MM.1S (cell line): ENCODE results near the gene PEX14.

ENCODE experiments used
- DNase-seq: peaks from one replicate; pipeline ENCODE4 v3.0.0-alpha.2; 2015
- H2AFZ ChIP-seq: fragments of 300-600 bp; sonication (generic); 2 replicates; pipeline ENCODE4 v1.6.0; 2016; ENCODE audit warnings: antibody characterized with exemption, low read length
- H3F3A ChIP-seq: fragments of 300-600 bp; sonication (generic); 2 replicates; pipeline ENCODE4 v1.6.1; 2016; ENCODE audit warnings: mild to moderate bottlenecking, antibody characterized with exemption, low read length, moderate library complexity, mixed read lengths; ENCODE audit not compliant: insufficient read depth
- H3K27ac ChIP-seq: fragments of 300-600 bp; sonication (generic); 2 replicates; pipeline ENCODE4 v1.5.1; 2016; ENCODE audit warnings: mild to moderate bottlenecking, low read length
- H3K27me3 ChIP-seq: fragments of 300-600 bp; sonication (generic); replicated peaks from 2 replicates; pipeline ENCODE4 v1.6.0; 2016; ENCODE audit warnings: low read length; ENCODE audit not compliant: insufficient read depth
- H3K36me3 ChIP-seq: fragments of 300-600 bp; sonication (generic); replicated peaks from 2 replicates; pipeline ENCODE4 v1.6.1; 2016; ENCODE audit warnings: mild to moderate bottlenecking, low read length, mixed read lengths; ENCODE audit not compliant: insufficient read depth
- H3K4me1 ChIP-seq: fragments of 300-600 bp; sonication (generic); 2 replicates; pipeline ENCODE4 v1.6.1; 2016; ENCODE audit warnings: low read length, mixed read lengths
- H3K4me2 ChIP-seq: fragments of 300-600 bp; sonication (generic); 2 replicates; pipeline ENCODE4 v1.6.0; 2016; ENCODE audit warnings: low read depth, low read length
- H3K4me3 ChIP-seq: fragments of 300-600 bp; sonication (generic); 2 replicates; pipeline ENCODE4 v1.5.1; 2016; ENCODE audit warnings: low read length, mixed read lengths
- H3K79me2 ChIP-seq: fragments of 300-600 bp; sonication (generic); 2 replicates; pipeline ENCODE4 v1.6.1; 2016; ENCODE audit warnings: mixed run types, low read length, mixed read lengths
- H3K9ac ChIP-seq: fragments of 300-600 bp; sonication (generic); 2 replicates; pipeline ENCODE4 v1.6.1; 2016; ENCODE audit warnings: low read length, mixed read lengths
- H3K9me2 ChIP-seq: fragments of 300-600 bp; sonication (generic); replicated peaks from 2 replicates; pipeline ENCODE4 v1.6.1; 2016; ENCODE audit warnings: mild to moderate bottlenecking, low read length, mixed read lengths; ENCODE audit not compliant: insufficient read depth
- H3K9me3 ChIP-seq: fragments of 300-600 bp; sonication (generic); replicated peaks from 2 replicates; pipeline ENCODE4 v1.6.1; 2016; ENCODE audit warnings: mild to moderate bottlenecking, low read length, mixed read lengths; ENCODE audit not compliant: insufficient read depth
- H4K20me1 ChIP-seq: fragments of 300-600 bp; sonication (generic); 2 replicates; pipeline ENCODE4 v1.6.1; 2016; ENCODE audit warnings: mild to moderate bottlenecking, low read length, moderate library complexity, mixed read lengths; ENCODE audit not compliant: insufficient read depth
- CTCF ChIP-seq: fragments of 300-600 bp; sonication (generic); IDR thresholded peaks from 2 replicates; pipeline ENCODE4 v1.5.1; 2016; ENCODE audit warnings: antibody characterized with exemption, low read length, mixed read lengths
- EZH2 ChIP-seq: fragments of 300-600 bp; sonication (generic); optimal IDR thresholded peaks from 2 replicates; pipeline ENCODE3; 2017; ENCODE audit warnings: low read depth, mild to moderate bottlenecking, antibody characterized with exemption, low read length, mixed read lengths
- EZH2phosphoT487 ChIP-seq: fragments of 300-600 bp; sonication (generic); IDR thresholded peaks from 2 replicates; pipeline ENCODE4 v1.6.1; 2018; ENCODE audit warnings: antibody characterized with exemption, low read length

PEX14 gene

DNA sequence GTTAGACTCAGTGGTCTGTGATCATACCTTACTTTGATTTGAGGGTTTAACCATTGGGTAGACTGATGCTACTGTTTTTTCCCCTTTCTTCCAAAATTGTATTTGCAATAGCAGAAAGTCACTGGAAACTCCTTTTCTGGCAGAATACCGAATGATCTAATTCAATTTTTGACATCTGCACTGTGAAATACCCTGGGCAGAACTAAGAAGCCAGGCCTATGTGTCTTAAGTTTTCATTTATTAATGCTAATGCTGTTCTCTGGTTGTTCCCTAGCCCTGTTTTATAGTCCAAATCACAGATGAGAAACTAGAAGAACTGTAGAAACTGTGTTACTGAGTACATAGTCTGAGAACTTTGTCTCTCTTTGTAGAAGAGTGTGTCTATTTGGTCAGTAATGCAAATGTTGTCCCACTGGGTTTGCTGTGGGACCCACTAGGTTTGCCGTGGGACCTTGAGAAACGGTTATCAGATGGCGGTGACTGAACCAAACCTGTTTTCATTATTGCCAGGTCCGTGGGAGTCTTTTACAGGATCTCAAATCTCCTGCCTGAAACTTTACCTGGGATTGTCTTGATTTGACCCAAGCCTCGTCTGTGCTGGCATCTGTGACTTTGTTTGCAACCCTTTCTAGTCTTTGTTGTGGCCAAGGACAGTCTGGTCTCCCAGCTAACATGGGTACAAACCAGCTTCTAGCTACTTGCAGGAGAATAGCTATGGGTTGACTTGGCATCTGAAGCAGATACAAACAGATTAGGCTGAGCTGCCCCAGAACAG, 41.4 kb downstream of the PEX14 start:
- H3K9me2 ChIP-seq, result no peaks in the 10 kb centered on the region
- H3K79me2 ChIP-seq, result peaks cover 23% of the 10 kb centered on the region
- no peak overlapping the region for H3K27ac ChIP-seq
- no peak overlapping the region for H3K4me3 ChIP-seq
- no peak overlapping the region for H3K4me2 ChIP-seq
- H3F3A ChIP-seq, result no peaks in the 10 kb centered on the region
- 0 out of 2 replicates have a peak, but pooled peaks cover 6% of the 10 kb centered on the region for H4K20me1 ChIP-seq
- no peaks in the 10 kb centered on the region for H3K4me1 ChIP-seq
- H2AFZ ChIP-seq, result no peak overlapping the region
- H3K27me3 ChIP-seq, result no peaks in the 10 kb centered on the region
- H3K9ac ChIP-seq, result no peak overlapping the region
- no peaks in the 10 kb centered on the region for H3K36me3 ChIP-seq
- DNase-seq, result no peak
- no peak for TF ChIP-seq CTCF
- TF ChIP-seq EZH2, result no peak
- TF ChIP-seq EZH2phosphoT487, result no peak
- no peaks in the 10 kb centered on the region for H3K9me3 ChIP-seq

DNA sequence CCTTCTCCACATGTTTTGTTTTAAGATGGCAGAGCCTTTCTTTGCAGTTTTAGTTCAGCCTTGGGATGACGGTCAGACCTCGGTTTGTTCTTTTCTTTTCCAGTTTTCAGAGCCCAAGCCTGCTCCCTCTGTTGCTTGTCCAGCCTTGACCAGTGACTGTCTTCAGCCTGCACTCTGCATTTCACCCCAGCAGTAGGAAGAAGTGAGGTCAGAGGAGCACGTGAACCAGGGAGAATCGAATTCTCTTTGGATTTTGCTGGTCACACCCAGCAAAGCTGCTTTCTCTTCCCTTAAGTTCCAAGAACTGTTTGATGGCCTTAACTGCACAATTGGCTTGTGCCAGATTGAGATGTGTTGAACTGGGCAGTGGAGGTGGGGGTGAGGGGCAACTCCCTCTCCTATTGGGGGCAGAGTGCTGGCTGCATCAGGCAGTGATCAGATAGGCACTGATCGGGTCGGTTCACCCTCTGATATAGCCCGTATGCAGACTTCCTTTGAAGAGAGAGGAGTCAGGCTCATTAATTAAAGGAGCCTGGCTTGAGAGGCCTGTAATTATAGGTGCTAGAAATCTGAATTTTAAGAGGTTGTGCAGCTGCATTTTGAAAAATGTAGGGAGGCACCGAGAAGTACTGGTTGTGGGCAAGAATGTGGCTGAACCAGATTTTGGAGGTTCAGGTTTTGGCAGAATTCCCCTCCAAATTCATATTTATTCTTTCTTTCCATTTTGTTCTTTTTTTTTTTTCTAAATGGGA, 42.4 kb downstream of the PEX14 start:
- no peak overlapping the region for H2AFZ ChIP-seq
- TF ChIP-seq EZH2 (no peak), EZH2phosphoT487 (no peak), CTCF (no peak)
- no peaks in the 10 kb centered on the region for H3K9me3 ChIP-seq
- no peak overlapping the region for H3K4me2 ChIP-seq
- H3K36me3 ChIP-seq, result no peaks in the 10 kb centered on the region
- H3K4me1 ChIP-seq, result no peaks in the 10 kb centered on the region
- no peaks in the 10 kb centered on the region for H3F3A ChIP-seq
- 0 out of 2 replicates have a peak, but pooled peaks cover 6% of the 10 kb centered on the region for H4K20me1 ChIP-seq
- no peaks in the 10 kb centered on the region for H3K27me3 ChIP-seq
- peaks cover 17% of the 10 kb centered on the region for H3K79me2 ChIP-seq
- H3K9me2 ChIP-seq, result no peaks in the 10 kb centered on the region
- H3K27ac ChIP-seq, result no peak overlapping the region
- no peak for DNase-seq
- H3K9ac ChIP-seq, result no peak overlapping the region
- H3K4me3 ChIP-seq, result no peak overlapping the region

DNA sequence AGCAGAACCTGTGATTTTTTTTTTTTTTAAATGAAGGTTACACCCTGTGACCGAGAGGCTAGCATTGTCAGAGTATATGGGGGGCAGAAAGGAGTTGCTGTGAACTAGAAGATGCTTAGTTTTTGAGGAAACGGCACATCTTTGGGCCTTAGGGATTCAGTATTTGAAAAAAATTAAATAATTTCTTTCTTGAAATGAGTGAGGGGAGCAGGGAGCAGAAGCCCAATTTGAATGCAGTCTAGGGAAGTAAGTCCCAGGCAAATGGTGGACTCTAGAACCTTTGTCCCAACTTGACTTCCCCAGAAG, 42.9 kb downstream of the PEX14 start:
- H4K20me1 ChIP-seq, result 0 out of 2 replicates have a peak, but pooled peaks cover 6% of the 10 kb centered on the region
- H3K27me3 ChIP-seq, result no peaks in the 10 kb centered on the region
- H3K9me3 ChIP-seq, result no peaks in the 10 kb centered on the region
- H3K79me2 ChIP-seq, result peaks cover 17% of the 10 kb centered on the region
- H3K9ac ChIP-seq, result no peak overlapping the region
- no peak for DNase-seq
- H3K4me2 ChIP-seq, result no peak overlapping the region
- no peaks in the 10 kb centered on the region for H3K36me3 ChIP-seq
- TF ChIP-seq CTCF (no peak), EZH2phosphoT487 (no peak), EZH2 (no peak)
- H2AFZ ChIP-seq, result no peak overlapping the region
- H3K27ac ChIP-seq, result no peak overlapping the region
- no peaks in the 10 kb centered on the region for H3K4me1 ChIP-seq
- no peaks in the 10 kb centered on the region for H3F3A ChIP-seq
- no peaks in the 10 kb centered on the region for H3K9me2 ChIP-seq
- H3K4me3 ChIP-seq, result no peak overlapping the region
